ENCODE data around the gene FIG4. TPM values are rescaled to one million over a fixed set of nuclear protein-coding genes. Genes with fewer than 3 reads are reported as not detected.
A peak's percentile ranks its signal among the peaks of the same experiment; 100 is the strongest.

Gene FIG4
- total RNA-seq, 1 experiment from 2014 or later, result 5.7 TPM

- intact Hi-C loops (cut with micrococcal nuclease), result no loop called here
- Histone ChIP-seq H3K4me1 (ENCODE audit: insufficient read depth, low read length) (peaks cover 16% of the 10 kb centered on the region), H3K79me2 (ENCODE audit: low read length) (no peaks in the 10 kb centered on the region), H3K27ac (ENCODE audit: low read length) (no peak overlapping the region), H3F3A (ENCODE audit: low read length, unreplicated experiment) (no peaks in the 10 kb centered on the region), H2AFZ (ENCODE audit: low read length) (no peak overlapping the region), H3K4me2 (ENCODE audit: low read length) (peak overlapping the region; percentile 22; the same call in 1 of the 2 replicates), H3K4me3 (ENCODE audit: low read length) (no peak overlapping the region), H4K20me1 (ENCODE audit: low read length) (no peaks in the 10 kb centered on the region), H3K27me3 (ENCODE audit: low read length) (no peaks in the 10 kb centered on the region), H3K36me3 (ENCODE audit: low read depth, low read length) (no peaks in the 10 kb centered on the region), H3K9ac (ENCODE audit: low read length) (no peak overlapping the region), H3K9me2 (replicated peaks; ENCODE audit: low read length) (no peaks in the 10 kb centered on the region), H3K9me3 (ENCODE audit: low read length) (no peaks in the 10 kb centered on the region)
- ATAC-seq, result peak; percentile 38; the same call in 1 of the 2 replicates
- ChIA-PET CTCF (no interaction called here), POLR2A (ENCODE audit: unreplicated experiment) (no interaction called here)
- TF ChIP-seq EZH2 (IDR thresholded peaks at IDR 0.05; ENCODE audit: low read length, unreplicated experiment), result no peak
- no peak for TF ChIP-seq CTCF (conservative IDR thresholded peaks at IDR 0.05; ENCODE audit: low read depth, low read length)
- no peak for TF ChIP-seq EZH2phosphoT487 (IDR thresholded peaks at IDR 0.05; ENCODE audit: borderline replicate concordance, low read length)
- peak; percentile 26 for DNase-seq
- no TSS peak for BruUV-seq (replicated peaks)
Observed at GRCh38 chr6:109672175-109672574, 18.9 kb upstream of the FIG4 start.

GRCh38 chr6:109672839-109673238, 18.3 kb upstream of the FIG4 start:
- H3K4me1 ChIP-seq (ENCODE audit: insufficient read depth, low read length), result peaks cover 16% of the 10 kb centered on the region

More at GRCh38 chr6:109672839-109673238, 18.3 kb upstream of the FIG4 start:
- Histone ChIP-seq H3K36me3 (ENCODE audit: low read depth, low read length) (no peaks in the 10 kb centered on the region), H3K4me3 (ENCODE audit: low read length) (no peak overlapping the region), H3K4me2 (ENCODE audit: low read length) (no peak overlapping the region), H3K27ac (ENCODE audit: low read length) (no peak overlapping the region), H4K20me1 (ENCODE audit: low read length) (no peaks in the 10 kb centered on the region), H3K9me3 (ENCODE audit: low read length) (no peaks in the 10 kb centered on the region), H3K9ac (ENCODE audit: low read length) (no peak overlapping the region), H3K79me2 (ENCODE audit: low read length) (no peaks in the 10 kb centered on the region), H3F3A (ENCODE audit: low read length, unreplicated experiment) (no peaks in the 10 kb centered on the region), H3K27me3 (ENCODE audit: low read length) (no peaks in the 10 kb centered on the region), H2AFZ (ENCODE audit: low read length) (no peak overlapping the region), H3K9me2 (replicated peaks; ENCODE audit: low read length) (no peaks in the 10 kb centered on the region)
- intact Hi-C loops (cut with micrococcal nuclease), result no loop called here
- TF ChIP-seq EZH2phosphoT487 (IDR thresholded peaks at IDR 0.05; ENCODE audit: borderline replicate concordance, low read length) (no peak), CTCF (conservative IDR thresholded peaks at IDR 0.05; ENCODE audit: low read depth, low read length) (no peak), EZH2 (IDR thresholded peaks at IDR 0.05; ENCODE audit: low read length, unreplicated experiment) (no peak)
- ChIA-PET POLR2A (ENCODE audit: unreplicated experiment) (no interaction called here), CTCF (no interaction called here)
- no peak for ATAC-seq
- DNase-seq, result no peak
- no TSS peak for BruUV-seq (replicated peaks)

All from PC-3 (cell line).